IMR-90 (cell line): Measurements from ENCODE around the gene CEBPG. TPM values are rescaled to one million over a fixed set of nuclear protein-coding genes. Genes with fewer than 3 reads are reported as not detected.
A peak's percentile ranks its signal among the peaks of the same experiment; 100 is the strongest.

Experiments
- ATAC-seq: fragments of 200-7000 bp; cut with Tn5 transposase; 2 replicates; pipeline ENCODE4 v1.9.1; 2020; ENCODE audit warnings: low read depth, mild to moderate bottlenecking, moderate library complexity
- BruUV-seq: library from RNA; stranded (reverse); fragments of 400-500 nt; replicated peaks from 2 replicates; lab custom pipeline; 2021; lab: Mats Ljungman, UMichigan
- CTCF ChIA-PET: fragments of 300-600 bp; formaldehyde crosslinking; extraction: SDS; loops from one replicate; lab custom pipeline; 2021; ENCODE audit warnings: antibody characterized with exemption; lab: Yijun Ruan, JAX
- POLR2A ChIA-PET: fragments of 300-600 bp; sonication (Branson Sonifier 250); formaldehyde crosslinking; loops from one replicate; lab custom pipeline; 2022; ENCODE audit warnings: antibody characterized with exemption; ENCODE audit not compliant: unreplicated experiment; lab: Charles Lee
- DNase-seq: peaks from one replicate; pipeline ENCODE4 v3.0.0; 2013
- H2AFZ ChIP-seq: replicated peaks from 2 replicates; pipeline ENCODE3; 2013; ENCODE audit warnings: low read length, mild to moderate bottlenecking; ENCODE audit not compliant: poor library complexity
- H2AK5ac ChIP-seq: 2 replicates; pipeline ENCODE4 v1.6.1; 2013; ENCODE audit warnings: low read depth, low read length, inconsistent platforms
- H2AK9ac ChIP-seq: replicated peaks from 2 replicates; pipeline ENCODE3; 2013; ENCODE audit warnings: mild to moderate bottlenecking, low read depth, low read length, moderate library complexity; ENCODE audit not compliant: poor library complexity
- H2BK120ac ChIP-seq: 2 replicates; pipeline ENCODE4 v1.6.1; 2013; ENCODE audit warnings: low read depth, low read length, inconsistent platforms
- H2BK15ac ChIP-seq: 3 replicates; pipeline ENCODE4 v1.6.1; 2013; ENCODE audit warnings: low read depth, low read length, inconsistent platforms
- H2BK20ac ChIP-seq: 2 replicates; pipeline ENCODE4 v1.6.1; 2013; ENCODE audit warnings: low read depth, mild to moderate bottlenecking, inconsistent platforms, low read length, moderate library complexity
- H2BK5ac ChIP-seq: 2 replicates; pipeline ENCODE4 v1.6.1; 2013; ENCODE audit warnings: mild to moderate bottlenecking, low read depth, low read length, inconsistent platforms; ENCODE audit not compliant: poor library complexity, severe bottlenecking
- H3K14ac ChIP-seq: replicated peaks from 2 replicates; pipeline ENCODE4 v1.6.1; 2013; ENCODE audit warnings: low read depth, low read length, inconsistent platforms
- H3K18ac ChIP-seq: 2 replicates; pipeline ENCODE4 v1.6.1; 2013; ENCODE audit warnings: low read depth, low read length, control low read depth
- H3K23ac ChIP-seq: 2 replicates; pipeline ENCODE4 v1.6.1; 2013; ENCODE audit warnings: low read depth, low read length, inconsistent platforms
- H3K27ac ChIP-seq: 2 replicates; pipeline ENCODE4 v1.5.1; 2013; ENCODE audit warnings: mild to moderate bottlenecking, control low read depth, low read length; ENCODE audit not compliant: insufficient read depth
- H3K27me3 ChIP-seq: 2 replicates; pipeline ENCODE4 v1.6.1; 2013; ENCODE audit warnings: low read length; ENCODE audit not compliant: control insufficient read depth, insufficient read depth
- H3K36me3 ChIP-seq: 2 replicates; pipeline ENCODE4 v1.6.1; 2013; ENCODE audit warnings: low read length, mixed read lengths; ENCODE audit not compliant: control insufficient read depth, insufficient read depth
- H3K4ac ChIP-seq: 2 replicates; pipeline ENCODE4 v1.6.1; 2013; ENCODE audit warnings: low read depth, low read length, inconsistent platforms
- H3K4me1 ChIP-seq: 2 replicates; pipeline ENCODE4 v1.6.1; 2013; ENCODE audit warnings: low read length, mixed read lengths; ENCODE audit not compliant: control insufficient read depth, insufficient read depth
- H3K4me2 ChIP-seq: 2 replicates; pipeline ENCODE4 v1.6.1; 2013; ENCODE audit warnings: low read depth, mild to moderate bottlenecking, control low read depth, low read length, moderate library complexity
- H3K4me3 ChIP-seq: 2 replicates; pipeline ENCODE4 v1.5.1; 2013; ENCODE audit warnings: low read depth, mild to moderate bottlenecking, control low read depth, low read length, moderate library complexity; ENCODE audit not compliant: insufficient read depth
- H3K56ac ChIP-seq: 2 replicates; pipeline ENCODE4 v1.6.1; 2013; ENCODE audit warnings: low read length, inconsistent platforms; ENCODE audit not compliant: insufficient read depth; ENCODE audit errors: extremely low read depth
- H3K79me1 ChIP-seq, 2 experiments: 2 replicates each; pipeline ENCODE4 v1.6.1; 2013; ENCODE audit warnings: low read length in 2 of 2, inconsistent platforms in 1 of 2, low read depth in 1 of 2
- H3K9ac ChIP-seq: 2 replicates; pipeline ENCODE4 v1.6.1; 2013; ENCODE audit warnings: low read depth, low read length, control low read depth
- H3K9me1 ChIP-seq: 2 replicates; pipeline ENCODE4 v1.6.1; 2013; ENCODE audit warnings: low read length, inconsistent platforms; ENCODE audit not compliant: insufficient read depth
- H3K9me3 ChIP-seq: 2 replicates; pipeline ENCODE4 v1.6.1; 2013; ENCODE audit warnings: low read length; ENCODE audit not compliant: control insufficient read depth, insufficient read depth
- H4K20me1 ChIP-seq: 2 replicates; pipeline ENCODE4 v1.6.1; 2013; ENCODE audit warnings: low read length, inconsistent platforms; ENCODE audit not compliant: insufficient read depth
- H4K5ac ChIP-seq: 2 replicates; pipeline ENCODE4 v1.6.1; 2013; ENCODE audit warnings: mild to moderate bottlenecking, low read depth, low read length, control low read depth
- H4K8ac ChIP-seq, 2 experiments: 2 replicates each; pipeline ENCODE4 v1.6.1; 2013; ENCODE audit warnings: low read depth in 2 of 2, low read length in 2 of 2, control low read depth in 1 of 2, inconsistent platforms in 1 of 2
- H4K91ac ChIP-seq: 2 replicates; pipeline ENCODE4 v1.6.1; 2013; ENCODE audit warnings: low read depth, low read length, inconsistent platforms; ENCODE audit not compliant: insufficient read depth
- MAFK ChIP-seq: IDR thresholded peaks from 2 replicates; pipeline ENCODE4 v1.6.1; 2012; ENCODE audit warnings: low read depth, low read length, improper control_type of control experiment
- NFE2L2 ChIP-seq: fragments of 150-350 bp; IDR thresholded peaks from 2 replicates; pipeline ENCODE4 v1.6.1; 2016; ENCODE audit warnings: low read depth, mild to moderate bottlenecking, low read length
- WGBS, 2 experiments: methylation state at CpG; one replicate each; pipeline versions ENCODE4 v1.1.5 to v1.1.7; 2013; ENCODE audit warnings: missing lambda C conversion rate in 2 of 2; ENCODE audit not compliant: insufficient read length in 1 of 2; ENCODE audit errors: extremely low coverage in 2 of 2; 5-methylcytosine and 5-hydroxymethylcytosine counted together
- dilution Hi-C: fragments of 300-500 bp; cut with HindIII; formaldehyde crosslinking; loops from one replicate; pipeline ENCODE4 v1.14.3; 2018; ENCODE audit warnings: low sequenced_read_pairs; ENCODE audit not compliant: unreplicated experiment
- in situ Hi-C: fragments of 300-500 bp; cut with MboI; formaldehyde crosslinking; loops from 3 replicates; pipeline ENCODE4 v1.14.3; 2019; ENCODE audit warnings: low sequenced_read_pairs, inconsistent platforms, mixed read lengths
- intact Hi-C: fragments of 100-400 bp; cut with micrococcal nuclease; formaldehyde crosslinking; loops from 2 replicates; pipeline ENCODE4 v1.10.0; 2022
- polyA plus RNA-seq, 3 experiments: library from polyadenylated mRNA; depleted of rRNA; stranded (reverse); fragments of >200 nt; gene quantifications; 2 replicates each; pipeline ENCODE4 v1.2.3, GENCODE V29; 2012; ENCODE audit warnings: low replicate concordance in 1 of 3
- total RNA-seq: library from RNA; depleted of rRNA; stranded (reverse); fragments of >200 nt; gene quantifications from 2 replicates; pipeline ENCODE4 v1.2.3, GENCODE V29; 2012

Gene CEBPG
- total and polyA plus RNA-seq, 2 of the 4 experiments (the other 2 are of a cell fraction) = 9.2 to 14.3 TPM

DNA sequence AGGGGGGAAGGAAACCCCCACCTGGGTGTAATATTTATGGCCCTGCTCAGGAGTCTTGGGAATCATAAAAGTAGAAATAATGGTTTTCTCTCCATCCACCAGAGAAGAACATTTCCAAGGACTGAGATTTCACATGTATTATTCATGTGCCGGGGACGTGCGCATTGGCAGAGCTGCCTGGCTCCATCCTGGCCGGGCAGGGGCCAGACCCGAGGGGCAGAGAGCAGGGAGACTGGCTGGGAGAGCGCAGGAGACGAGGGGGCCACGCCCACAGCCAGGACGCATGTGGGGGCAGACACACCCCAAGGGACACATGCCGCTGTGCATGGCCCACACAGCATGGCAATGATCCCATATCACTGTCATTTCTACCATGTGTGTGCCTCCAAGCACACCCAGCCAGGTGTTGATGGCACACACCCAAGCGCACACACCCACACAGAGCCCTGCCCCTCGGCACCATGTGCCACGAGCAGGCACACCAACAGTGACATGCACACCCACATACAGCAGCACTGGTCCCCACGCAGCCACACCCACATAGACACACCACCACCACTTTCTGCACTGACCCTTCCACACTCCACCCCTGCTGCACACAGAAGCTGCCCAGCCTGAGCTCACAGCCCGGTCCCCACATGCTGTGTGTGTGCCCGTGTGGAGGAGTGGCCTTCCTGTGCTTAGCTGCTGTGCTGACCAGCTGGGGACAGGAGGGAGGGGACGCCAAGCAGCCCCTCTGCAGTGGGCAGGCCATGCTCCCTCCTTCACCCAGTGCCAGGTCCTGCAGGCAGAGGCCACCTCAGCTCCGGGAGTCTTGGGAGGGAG lies 39.3 kb downstream of the CEBPG start:
- Histone ChIP-seq H2AK5ac (no peak overlapping the region), H3K79me1 (no peaks in the 10 kb centered on the region), H3K18ac (no peak overlapping the region), H3K27me3 (no peaks in the 10 kb centered on the region), H2AFZ (no peak overlapping the region), H3K4me1 (no peaks in the 10 kb centered on the region; the same call in 1 of the 2 replicates), H3K27ac (no peak overlapping the region), H4K8ac (no peak overlapping the region), H3K4ac (no peak overlapping the region), H3K23ac (no peak overlapping the region), H3K14ac (no peak overlapping the region), H2BK15ac (no peak overlapping the region), H3K4me2 (no peak overlapping the region), H4K5ac (no peak overlapping the region), H2BK120ac (no peak overlapping the region), H3K4me3 (no peak overlapping the region), H3K9ac (no peak overlapping the region), H2BK5ac (no peak overlapping the region), H3K9me1 (no peaks in the 10 kb centered on the region), H4K20me1 (no peaks in the 10 kb centered on the region; the same call in 1 of the 2 replicates), H2AK9ac (peak overlapping the region; percentile 24), H3K56ac (no peak overlapping the region), H4K91ac (no peak overlapping the region), H2BK20ac (no peak overlapping the region), H3K9me3 (no peaks in the 10 kb centered on the region), H3K36me3 (no peaks in the 10 kb centered on the region)
- DNase-seq (no peak), ATAC-seq (no peak)
- 94% methylated on average over 3 of the region's 18 CpGs; no CpG with 5 or more reads in 1 of the 2 experiments for WGBS, 2 experiments
- ChIA-PET CTCF (no interaction called here), POLR2A (no interaction called here)
- no TSS peak for BruUV-seq
- TF ChIP-seq MAFK (no peak), NFE2L2 (no peak)
- dilution Hi-C loops = no loop called here
- in situ Hi-C loops = no loop called here
- intact Hi-C loops = no loop called here
